GM18870 (cell line): ENCODE measurements around the gene KCNH2.
"Not testable (repeated sequence)": the region's sequence is repeated elsewhere in the genome, so short reads cannot be mapped to it uniquely, and the experiment has no call there.

Experiments
- ATAC-seq: cut with Tn5 transposase; IDR thresholded peaks from one replicate; pipeline ENCODE4 v1.9.1; 2021; ENCODE audit warnings: moderate library complexity; ENCODE audit not compliant: unreplicated experiment

KCNH2 gene

DNA sequence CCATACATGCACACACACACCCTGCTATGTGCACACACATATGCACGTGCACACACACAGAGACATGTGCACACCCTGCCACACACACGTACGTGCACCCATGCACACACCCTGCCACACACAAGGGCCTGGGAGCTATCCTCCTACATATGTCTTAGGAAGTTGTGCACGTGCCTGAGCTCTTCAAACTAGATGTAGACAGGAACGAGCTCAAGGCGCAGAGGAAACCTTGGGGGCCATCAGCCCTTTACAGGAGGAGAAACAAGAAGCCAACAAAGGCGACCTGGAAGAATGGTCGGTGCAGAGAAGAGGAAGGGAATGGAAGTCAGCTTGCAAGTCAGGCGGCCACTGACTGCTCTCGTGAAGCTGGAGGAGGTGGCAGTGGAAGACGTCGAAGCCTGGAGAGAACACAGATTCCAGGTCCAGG, 67.1 kb downstream of the KCNH2 start:
- no peak for ATAC-seq

DNA sequence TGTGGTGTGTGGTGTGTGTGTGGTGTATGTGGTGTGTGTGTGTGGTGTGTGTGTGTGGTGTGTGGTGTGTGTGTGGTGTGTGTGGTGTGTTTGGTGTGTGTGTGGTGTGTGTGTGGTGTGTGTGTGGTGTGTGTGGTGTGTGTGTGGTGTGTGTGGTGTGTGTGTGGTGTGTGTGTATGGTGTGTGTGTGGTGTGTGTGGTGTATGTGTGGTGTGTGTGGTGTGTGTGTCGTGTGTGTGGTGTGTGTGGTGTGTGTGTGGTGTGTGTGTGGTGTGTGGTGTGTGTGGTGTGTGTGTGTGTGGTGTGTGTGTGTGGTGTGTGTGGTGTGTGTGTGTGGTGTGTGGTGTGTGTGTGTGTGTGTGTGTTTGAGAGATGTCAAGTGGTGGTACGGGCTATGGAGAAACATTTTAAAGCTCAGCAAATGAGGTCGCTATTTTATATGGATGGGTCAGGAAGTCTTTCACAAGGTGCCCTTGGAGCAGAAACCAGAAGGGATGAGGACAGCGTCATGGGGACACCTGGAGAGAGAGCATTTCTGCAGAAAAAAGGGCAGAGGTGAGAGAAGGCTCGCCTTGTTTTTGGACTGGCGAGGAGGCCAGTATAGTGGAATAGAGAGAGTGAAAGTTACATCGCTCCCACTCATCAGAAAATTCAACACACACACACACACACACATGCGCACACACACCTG, 67.7 kb downstream of the KCNH2 start:
- not testable (repeated sequence) for ATAC-seq

DNA sequence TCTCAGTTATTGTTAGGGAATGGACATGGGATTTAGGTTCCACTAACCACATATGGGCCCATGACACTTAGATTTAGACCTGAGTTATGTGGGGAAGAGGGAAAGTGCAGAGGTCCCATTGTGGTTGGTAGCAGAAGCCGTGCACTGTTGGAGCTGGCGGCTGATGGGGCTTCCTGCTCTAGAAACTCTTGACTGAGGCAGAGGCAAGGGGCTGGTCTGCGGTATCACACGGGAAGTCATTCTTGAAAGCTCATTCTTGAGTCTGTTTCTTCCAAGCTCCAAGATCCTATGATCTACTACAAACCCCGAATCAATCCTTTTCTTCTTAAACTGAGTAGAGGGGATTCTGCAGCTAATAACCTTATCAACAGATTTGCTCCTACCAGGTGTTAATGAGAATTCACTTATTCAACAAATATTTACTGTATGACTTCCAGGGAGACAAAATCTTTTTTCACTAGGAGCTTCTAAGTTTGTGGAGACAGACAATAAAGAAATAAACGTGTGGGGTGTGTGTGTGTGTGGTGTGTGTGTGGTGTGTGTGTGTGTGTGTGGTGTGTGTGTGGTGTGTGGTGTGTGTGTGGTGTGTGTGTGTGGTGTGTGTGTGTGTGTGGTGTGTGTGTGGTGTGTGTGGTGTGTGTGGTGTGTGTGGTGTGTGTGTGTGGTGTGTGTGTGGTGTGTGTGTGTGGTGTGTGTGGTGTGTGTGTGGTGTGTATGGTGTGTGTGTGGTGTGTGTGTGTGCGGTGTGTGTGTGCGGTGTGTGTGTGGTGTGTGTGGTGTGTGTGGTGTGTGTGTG, 68.7 kb downstream of the KCNH2 start:
- no peak for ATAC-seq

DNA sequence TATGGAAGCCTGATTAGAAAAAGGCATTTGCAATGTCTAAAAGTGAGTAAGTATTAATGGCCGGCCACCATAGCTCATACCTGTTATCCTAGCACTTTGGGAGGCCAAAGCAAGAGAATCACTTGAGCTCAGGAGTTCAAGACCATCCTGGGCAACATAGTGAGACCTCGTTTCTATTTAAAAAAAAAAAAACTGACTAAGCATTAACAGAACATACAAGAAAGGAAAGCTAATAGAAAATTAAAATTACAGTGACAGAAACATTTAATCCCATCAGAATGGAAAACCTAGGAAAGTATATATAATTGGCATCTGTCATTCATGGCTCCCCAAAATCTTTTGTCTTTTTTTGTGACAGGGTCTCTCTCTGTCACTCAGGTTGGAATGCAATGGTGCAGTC, 69.9 kb downstream of the KCNH2 start:
- ATAC-seq = no peak

DNA sequence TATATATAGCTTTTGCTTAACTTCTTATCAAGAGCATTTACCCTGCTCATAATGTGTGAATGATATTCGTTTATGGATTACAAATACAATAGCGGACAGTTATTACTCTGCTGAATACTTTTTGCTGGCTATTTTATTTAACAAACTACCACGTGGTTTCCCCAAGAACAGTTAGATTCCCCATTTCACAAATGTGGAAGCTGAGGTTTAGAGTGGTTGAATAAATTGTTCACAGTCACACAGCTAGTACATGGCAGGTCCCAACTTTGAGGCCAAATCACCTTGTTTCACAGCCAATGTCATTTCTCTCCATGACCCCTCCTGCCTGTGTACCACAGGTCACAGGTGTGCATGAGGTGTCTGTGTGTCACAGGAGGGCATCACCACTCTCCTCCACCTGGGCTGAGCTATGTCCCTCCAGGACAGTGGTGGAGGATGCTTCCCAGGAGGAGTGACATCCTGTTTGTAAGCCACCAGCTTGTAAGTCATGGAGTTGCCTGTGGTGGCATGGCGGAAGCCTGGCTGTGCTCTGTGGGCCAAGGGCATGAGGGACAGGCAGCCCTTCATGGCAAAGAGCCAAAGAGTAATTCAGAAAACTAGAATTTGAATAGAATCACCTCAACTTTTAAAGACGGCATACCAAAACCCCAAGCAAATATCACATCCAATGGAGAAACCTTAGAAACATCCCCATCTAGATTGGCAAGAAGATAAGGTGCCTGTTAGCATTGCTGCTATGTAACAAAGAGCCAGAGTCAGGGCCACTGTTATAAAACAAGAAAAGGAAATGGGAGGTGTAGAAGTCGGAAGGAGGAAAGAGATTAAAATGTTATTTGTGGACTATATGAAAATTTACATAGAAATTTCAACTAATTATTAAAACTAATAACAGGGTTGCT, 73.9 kb downstream of the KCNH2 start:
- ATAC-seq = no peak

DNA sequence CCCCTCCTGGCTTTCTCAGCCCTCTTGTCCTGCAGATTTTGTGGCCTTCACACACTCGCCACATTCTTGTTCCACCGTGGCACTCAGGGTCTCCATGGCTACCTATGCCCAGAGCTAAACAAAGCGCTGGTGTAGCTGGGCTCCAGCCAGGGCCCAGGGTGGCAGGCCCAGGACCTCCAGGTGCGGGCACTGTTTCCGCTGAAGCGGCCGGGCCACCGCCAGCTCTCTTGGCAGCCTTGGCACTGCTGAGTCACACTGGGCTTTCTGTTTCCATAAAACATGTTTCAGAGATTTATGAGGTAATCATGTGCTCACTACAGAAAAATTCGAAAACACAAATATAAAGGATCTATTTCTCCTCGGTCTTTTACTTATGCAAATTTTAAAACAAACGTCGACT, 74.5 kb downstream of the KCNH2 start:
- no peak for ATAC-seq

DNA sequence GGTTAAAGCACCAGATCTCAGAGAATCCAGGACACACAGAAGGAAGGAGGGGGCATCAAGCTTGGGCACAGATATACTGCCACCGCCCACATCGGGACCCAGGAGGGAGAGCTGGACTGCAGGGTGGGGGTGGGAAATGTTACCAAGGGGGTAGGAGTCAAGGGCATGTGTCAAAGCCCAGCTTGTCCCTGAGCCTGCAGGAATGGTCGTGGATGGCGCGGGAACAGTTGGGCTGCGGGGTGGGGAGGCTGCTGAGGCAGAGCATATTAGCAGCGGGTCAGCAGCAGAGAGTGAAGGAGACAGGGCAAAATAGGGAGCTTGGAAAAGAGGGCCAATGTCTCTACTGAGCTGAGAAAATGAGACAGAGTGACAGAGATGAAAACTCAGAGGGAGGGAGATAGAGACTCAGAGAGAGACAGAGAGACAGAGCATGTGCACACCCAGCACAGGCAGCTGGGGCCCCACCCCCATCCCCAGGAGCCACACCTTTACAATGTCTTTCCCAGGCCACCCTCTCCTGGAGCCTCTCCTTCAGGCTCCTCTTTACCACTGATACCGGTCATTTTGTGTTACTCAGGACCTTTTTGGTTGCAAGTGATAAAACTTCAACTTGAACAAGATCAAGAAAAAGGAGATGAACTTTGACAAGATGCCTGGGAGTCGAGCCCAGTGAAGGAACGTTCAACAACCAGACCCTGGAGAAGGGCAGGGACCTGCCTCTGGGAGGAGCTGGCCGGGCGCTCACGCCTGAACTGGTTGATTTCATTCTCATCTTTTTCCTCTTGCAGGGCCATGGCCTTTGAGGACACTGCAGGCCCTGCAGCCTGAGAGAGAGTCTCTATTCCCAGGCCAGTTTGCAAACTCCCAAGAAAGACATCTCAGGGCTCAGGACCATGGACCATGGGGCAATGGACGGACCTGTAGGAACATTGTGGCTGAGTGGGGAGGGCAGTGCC, 75.8 kb downstream of the KCNH2 start:
- ATAC-seq = no peak

DNA sequence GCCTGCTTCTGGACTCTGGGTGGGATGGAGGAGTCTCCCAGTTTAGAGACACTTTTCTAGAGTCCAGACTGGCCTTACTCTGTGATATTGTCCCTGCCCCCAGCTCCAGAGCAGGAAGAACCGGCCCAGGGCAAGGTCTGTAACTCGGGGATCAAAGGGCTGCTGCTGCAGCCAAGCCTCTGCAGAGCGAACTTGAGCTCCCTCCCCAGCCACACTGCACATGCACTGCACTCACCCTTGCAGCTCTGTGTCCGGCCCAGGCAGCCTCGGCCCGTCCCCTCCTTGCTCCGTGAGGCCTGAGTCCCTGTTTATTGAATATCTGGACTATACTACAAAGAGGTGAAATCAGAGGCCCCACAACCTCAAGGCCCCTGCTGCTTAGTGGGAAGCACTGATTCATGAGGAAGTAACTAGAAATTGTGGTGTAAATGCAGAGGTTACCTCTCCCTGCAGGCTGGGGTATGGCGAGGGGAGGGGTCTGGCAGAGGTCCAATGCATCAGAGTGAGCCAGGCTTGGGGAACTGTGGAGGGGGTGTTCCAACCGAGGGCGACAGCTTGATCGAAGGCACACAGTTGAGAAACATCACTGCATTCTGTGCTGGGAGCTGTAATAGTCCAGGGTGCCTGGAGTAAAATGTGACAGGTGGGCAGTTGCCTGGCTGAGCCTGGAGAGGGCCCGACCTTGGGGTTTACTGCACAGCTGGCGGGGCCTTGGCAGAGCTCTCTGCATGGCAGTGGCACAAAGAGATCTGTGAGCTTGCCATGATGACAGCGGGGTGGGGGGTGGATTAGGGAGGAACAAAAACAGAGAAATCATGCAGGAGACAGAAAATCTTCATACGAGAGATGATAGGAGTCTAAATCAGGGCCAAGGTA, 76.7 kb downstream of the KCNH2 start:
- ATAC-seq = no peak

DNA sequence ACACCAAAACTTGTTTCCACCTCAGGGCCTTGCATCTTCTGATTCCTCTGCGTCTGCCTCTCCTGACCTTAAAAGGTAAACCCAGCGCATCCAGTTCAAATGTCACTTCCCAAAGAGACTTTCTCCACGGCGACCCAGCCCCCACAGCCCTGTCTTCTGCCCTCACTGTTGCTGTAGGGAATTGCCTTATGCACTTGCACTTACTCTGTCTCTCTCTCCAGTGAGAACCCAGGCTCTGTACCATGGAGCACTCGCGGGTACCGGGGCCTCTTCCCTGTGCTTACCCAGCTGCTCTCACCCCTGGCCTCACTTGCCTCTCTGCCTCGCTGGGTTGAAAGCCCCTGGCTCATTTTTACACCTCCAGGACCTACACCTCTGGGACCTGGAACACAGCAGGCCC, 77.4 kb downstream of the KCNH2 start:
- ATAC-seq = no peak

DNA sequence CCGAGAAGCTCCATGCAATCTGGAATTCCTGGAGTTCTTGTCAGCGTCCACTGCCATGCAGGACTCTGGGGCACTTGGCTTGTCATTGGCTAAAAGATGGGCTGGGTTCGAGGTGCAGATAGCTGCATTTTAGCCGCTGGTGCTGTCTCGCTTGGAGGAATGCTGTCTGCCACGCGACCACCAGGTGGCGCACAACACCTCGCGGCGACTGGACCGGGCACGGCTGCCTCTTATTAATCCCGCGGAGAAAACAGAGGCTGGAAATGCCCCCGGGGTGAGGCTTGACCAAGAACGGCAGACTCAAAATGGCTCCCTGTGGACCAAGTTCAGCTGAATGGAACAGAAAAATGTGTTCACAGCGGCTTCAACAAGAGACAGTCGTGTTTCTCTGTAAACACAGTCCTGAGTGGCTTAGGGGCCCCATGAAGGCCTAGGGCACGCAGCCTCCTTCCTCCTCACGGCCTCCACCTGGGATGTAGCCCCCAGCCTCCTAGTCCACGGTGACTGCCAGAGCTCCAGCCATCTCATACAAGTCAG, 79.6 kb downstream of the KCNH2 start:
- no peak for ATAC-seq

DNA sequence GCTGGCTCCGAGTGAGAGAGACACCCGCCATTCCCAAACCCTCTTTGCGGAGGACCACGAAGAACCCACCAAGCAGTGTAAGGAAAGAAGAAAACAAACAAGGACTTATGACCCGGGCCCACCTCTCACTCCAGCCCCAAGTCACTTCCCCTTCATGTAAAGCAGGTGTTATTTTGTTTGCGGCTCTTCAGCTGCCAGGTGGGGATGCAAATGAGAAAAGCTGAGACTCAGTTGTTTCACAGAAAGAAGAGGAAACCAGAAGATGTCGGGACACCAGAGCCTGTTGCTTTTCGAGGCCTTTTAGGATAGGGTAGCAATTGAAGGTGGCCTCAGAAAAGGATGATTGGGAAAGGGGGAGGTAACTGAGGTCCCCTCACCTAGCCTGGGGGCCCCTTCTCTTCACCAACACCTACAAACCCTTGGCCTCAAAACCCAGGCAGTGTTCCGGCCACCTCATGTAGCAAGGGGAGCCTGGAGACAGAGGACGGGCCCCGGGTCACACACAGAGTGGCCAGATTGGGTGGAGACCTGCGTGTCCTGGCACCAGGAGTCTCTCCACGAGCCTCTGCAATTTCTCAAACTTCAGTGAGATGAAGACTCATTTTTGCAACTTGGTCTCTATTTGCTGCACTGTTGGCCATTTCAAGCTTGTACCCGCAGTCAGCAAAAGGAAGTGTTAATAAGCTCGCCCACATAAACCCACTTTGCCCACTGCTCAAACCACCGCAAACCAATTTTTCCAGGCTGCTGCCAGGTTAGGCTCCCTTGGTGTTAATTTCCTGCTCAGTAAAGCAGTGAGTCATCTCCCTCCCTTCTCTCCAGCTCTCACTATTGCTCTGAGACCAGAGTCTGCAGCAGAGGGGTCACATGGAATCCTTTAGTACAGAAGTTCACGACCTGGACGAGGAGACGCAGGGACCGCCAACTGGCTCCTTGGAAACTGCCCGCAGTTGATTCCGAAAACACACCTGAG, 80.3 kb downstream of the KCNH2 start:
- ATAC-seq = no peak

DNA sequence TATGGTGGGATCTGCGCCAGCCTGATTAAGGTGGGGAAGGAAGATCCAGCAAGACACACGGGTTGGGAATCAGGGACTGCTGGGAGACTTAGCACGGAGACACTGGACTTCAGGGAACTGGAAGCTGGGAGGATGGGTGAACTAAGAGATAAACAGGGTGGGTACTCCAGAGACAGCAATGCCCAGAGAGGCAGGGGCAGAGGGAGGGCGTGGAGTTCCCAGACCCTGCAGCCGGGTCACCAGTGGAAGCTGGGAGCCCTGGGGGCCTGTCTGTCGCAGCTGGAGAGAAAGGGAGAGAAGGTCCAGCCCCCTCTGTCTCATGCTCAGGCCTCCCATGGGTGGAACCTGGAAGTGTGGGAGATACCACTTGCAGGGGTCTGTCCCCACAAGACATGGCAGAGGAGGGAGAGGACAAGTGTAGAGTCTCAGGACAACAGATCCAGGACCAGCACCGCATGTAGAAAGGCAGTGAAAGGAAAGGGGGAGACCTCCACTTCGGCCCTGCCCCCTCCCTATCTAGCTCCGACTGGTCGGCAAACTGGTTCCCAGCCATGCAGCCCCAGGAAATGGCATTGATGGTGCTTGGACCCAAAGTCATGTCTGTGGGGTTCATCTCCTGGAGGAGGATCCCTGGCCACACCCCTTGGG, 81.4 kb downstream of the KCNH2 start:
- no peak for ATAC-seq

DNA sequence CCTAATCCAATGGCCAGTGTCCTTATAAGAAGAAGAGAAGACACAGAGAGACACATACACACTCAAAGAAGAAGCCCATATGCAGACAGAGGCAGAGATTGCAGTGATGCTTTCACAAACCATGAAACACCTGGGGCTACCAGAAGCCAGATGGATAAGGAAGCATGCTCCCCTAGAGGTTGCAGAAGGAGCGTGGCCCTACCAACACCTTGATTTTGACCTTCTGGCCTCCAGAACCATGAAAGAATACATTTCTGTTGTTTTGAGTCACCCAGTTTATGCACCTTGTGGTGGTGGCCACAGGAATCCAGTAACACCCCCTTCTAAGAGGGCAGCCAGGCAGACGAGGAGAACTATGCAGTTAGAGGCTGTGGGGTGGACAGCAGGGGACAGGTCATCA, 82.3 kb downstream of the KCNH2 start:
- no peak for ATAC-seq
